MM.1S (cell line): ENCODE results near the gene FBXO46.

ENCODE experiments used
- CTCF ChIP-seq: fragments of 300-600 bp; sonication (generic); IDR thresholded peaks from 2 replicates; pipeline ENCODE4 v1.5.1; 2016; ENCODE audit warnings: antibody characterized with exemption, low read length, mixed read lengths
- EZH2 ChIP-seq: fragments of 300-600 bp; sonication (generic); optimal IDR thresholded peaks from 2 replicates; pipeline ENCODE3; 2017; ENCODE audit warnings: low read depth, mild to moderate bottlenecking, antibody characterized with exemption, low read length, mixed read lengths

GRCh38 chr19:45767410-45767880 lies 36.7 kb upstream of the FBXO46 start:
- no peak for TF ChIP-seq CTCF
- TF ChIP-seq EZH2 = no peak
